ENCODE results near the gene WNK1.

DNA sequence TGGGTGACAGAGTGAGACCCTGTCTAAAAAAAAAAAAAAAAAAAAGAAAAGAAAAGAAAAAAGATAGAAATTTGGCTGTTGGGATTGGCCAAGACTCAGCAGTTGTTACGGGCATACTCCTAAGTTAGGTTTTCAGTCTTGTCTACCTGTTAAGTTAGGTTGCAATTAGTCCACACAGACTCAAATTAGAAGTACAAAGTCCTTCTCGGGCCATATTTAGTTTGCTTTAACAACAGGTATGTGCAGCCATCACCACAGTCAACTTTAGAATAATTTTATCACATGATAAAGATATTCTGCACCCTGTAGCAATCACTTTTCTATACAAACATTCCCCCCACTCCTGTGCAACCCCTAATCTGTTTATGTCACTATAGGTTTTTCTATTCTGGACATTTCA, 85.2 kb downstream of the WNK1 start:
- TF ChIP-seq, protein P1, sequence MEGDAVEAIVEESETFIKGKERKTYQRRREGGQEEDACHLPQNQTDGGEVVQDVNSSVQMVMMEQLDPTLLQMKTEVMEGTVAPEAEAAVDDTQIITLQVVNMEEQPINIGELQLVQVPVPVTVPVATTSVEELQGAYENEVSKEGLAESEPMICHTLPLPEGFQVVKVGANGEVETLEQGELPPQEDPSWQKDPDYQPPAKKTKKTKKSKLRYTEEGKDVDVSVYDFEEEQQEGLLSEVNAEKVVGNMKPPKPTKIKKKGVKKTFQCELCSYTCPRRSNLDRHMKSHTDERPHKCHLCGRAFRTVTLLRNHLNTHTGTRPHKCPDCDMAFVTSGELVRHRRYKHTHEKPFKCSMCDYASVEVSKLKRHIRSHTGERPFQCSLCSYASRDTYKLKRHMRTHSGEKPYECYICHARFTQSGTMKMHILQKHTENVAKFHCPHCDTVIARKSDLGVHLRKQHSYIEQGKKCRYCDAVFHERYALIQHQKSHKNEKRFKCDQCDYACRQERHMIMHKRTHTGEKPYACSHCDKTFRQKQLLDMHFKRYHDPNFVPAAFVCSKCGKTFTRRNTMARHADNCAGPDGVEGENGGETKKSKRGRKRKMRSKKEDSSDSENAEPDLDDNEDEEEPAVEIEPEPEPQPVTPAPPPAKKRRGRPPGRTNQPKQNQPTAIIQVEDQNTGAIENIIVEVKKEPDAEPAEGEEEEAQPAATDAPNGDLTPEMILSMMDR (IDR thresholded peaks at IDR 0.05): no peak
- no peak for TF ChIP-seq POLR2A (IDR thresholded peaks at IDR 0.05)
